GM21717 (cell line): ENCODE data around the gene COA7.

Experiments used
- ATAC-seq: cut with Tn5 transposase; IDR thresholded peaks from one replicate; pipeline ENCODE4 v1.9.1; 2021; ENCODE audit warnings: mild to moderate bottlenecking, moderate library complexity; ENCODE audit not compliant: unreplicated experiment

COA7 gene

GRCh38 chr1:52637946-52638345 is 60.2 kb downstream of the COA7 start:
- no peak for ATAC-seq

DNA sequence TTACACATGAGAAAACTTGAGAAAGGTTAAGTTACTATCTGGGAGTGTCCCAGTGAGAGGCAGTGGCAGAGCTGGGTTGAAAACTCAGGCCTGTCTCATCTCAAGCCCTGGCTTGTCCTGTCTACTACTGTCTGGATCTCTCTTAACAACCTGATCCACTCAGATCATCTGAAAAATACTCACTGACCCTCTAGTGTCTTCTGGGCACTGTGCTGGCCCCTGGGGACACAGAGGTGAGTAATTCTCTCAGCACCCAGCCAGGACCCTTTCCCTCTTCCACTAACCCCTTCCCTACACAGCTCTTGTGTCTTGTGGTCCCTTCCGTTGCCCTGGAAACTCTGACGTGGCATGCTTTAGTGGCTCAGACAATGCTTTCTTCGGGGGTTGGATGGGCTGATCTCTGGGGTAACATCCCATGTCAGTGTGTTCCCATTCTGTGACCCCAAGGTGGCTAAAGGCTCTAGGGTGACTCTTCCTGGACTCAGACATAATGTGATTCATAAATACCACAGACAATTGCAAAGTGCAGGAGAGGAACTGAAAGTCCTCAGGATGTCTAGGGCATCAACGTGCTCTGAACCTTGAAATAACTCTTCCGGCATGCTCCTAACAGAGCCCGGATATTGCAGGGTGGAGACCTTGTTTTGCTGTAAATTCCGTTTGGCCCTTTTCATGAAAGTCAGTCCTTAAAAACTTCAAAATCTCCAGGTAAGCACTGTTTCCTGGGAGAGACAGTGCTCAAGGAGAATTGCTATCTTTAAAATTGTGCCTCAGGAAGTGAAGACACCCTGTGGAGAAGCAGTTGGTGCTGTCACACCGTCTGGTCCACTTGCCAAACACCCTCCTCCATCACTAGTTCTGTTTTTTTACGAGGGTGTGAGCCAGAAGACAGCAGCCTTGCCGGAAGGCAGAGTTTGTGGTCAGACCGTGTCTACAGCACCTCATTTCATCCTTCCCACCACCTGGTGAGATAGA is 61.1 kb downstream of the COA7 start:
- peak; percentile 77 for ATAC-seq

- ATAC-seq: no peak
These were observed 62.6 kb downstream of the COA7 start for GRCh38 chr1:52635321-52636089.
